ENCODE measurements around the gene NARS2. TPM values are rescaled to one million over a fixed set of nuclear protein-coding genes. Genes with fewer than 3 reads are reported as not detected.

NARS2 gene
- total and polyA plus RNA-seq, 10 of the 15 experiments (the other 5 are each of a cell fraction or from before 2014, with no cell fraction given) = 22.2 to 45.3 (median 36.3) TPM

GRCh38 chr11:78525720-78526119, 48.9 kb downstream of the NARS2 start (continued):
- TF ChIP-seq BMI1 (IDR thresholded peaks at IDR 0.05; ENCODE audit: borderline replicate concordance) (no peak), BCL11A (IDR thresholded peaks at IDR 0.05; ENCODE audit: low read depth, low read length) (no peak), PKNOX1 (IDR thresholded peaks at IDR 0.05) (no peak), YBX1 (IDR thresholded peaks at IDR 0.05) (no peak), NFYA (IDR thresholded peaks at IDR 0.05; ENCODE audit: borderline replicate concordance, low read depth, low read length) (no peak), SIX5 (IDR thresholded peaks at IDR 0.05; ENCODE audit: low read depth, low read length, severe bottlenecking) (no peak), RAD21 (IDR thresholded peaks at IDR 0.05; ENCODE audit: insufficient read depth, low read depth, low read length) (no peak)

GRCh38 chr11:78520230-78520629, 54.4 kb downstream of the NARS2 start:
- Histone ChIP-seq H3K4me1 (ENCODE audit: control insufficient read depth, insufficient read depth, low read length) (no peaks in the 10 kb centered on the region), H4K20me1 (ENCODE audit: control insufficient read depth, insufficient read depth) (no peaks in the 10 kb centered on the region), H2AFZ (ENCODE audit: control insufficient read depth, low read depth, low read length) (no peak overlapping the region), H3K27me3 (replicated peaks in 1 of 2; ENCODE audit: control insufficient read depth in 2 of 2, insufficient read depth in 2 of 2, low read length in 1 of 2) (no peaks in the 10 kb centered on the region), H3K9ac (ENCODE audit: control insufficient read depth, insufficient read depth, low read length) (no peak overlapping the region), H3K27ac (ENCODE audit: control insufficient read depth, insufficient read depth) (no peak overlapping the region), H3K9me3 (replicated peaks; ENCODE audit: control insufficient read depth, insufficient read depth, low read length) (no peaks in the 10 kb centered on the region), H3K4me2 (ENCODE audit: control insufficient read depth, insufficient read depth) (no peak overlapping the region), H3K4me3 (no peak overlapping the region), H3K36me3 (ENCODE audit: control insufficient read depth in 2 of 2, insufficient read depth in 2 of 2, low read length in 1 of 2) (no peaks in the 10 kb centered on the region), H3K79me2 (ENCODE audit: control insufficient read depth, insufficient read depth, low read length) (no peaks in the 10 kb centered on the region)
- SMC1A ChIA-PET (ENCODE audit: uncharacterized antibody, unreplicated experiment) = interaction anchor here (0.8 kb wide), 1 partner anchor 16 kb away, joined by 3 read pairs; no protein-coding TSS in a partner anchor
- TF ChIP-seq TBL1XR1 (IDR thresholded peaks at IDR 0.05; ENCODE audit: low read depth, low read length) (no peak), LARP7 (IDR thresholded peaks at IDR 0.05) (no peak), MYC (IDR thresholded peaks at IDR 0.05; ENCODE audit: insufficient read depth, insufficient read length, insufficient replicate concordance, low read length, severe bottlenecking) (no peak), MTA2 (IDR thresholded peaks at IDR 0.05; ENCODE audit: low read depth) (no peak), ASH2L (IDR thresholded peaks at IDR 0.05; ENCODE audit: borderline replicate concordance, low read depth) (no peak), ZBTB4 (CRISPR knock-in tag; IDR thresholded peaks at IDR 0.05) (no peak), YBX1 (IDR thresholded peaks at IDR 0.05) (no peak), ZBED1 (IDR thresholded peaks at IDR 0.05; ENCODE audit: borderline replicate concordance) (no peak), NKRF (conservative IDR thresholded peaks at IDR 0.05) (no peak)
- FAIRE-seq = no peak
- in situ Hi-C loops (cut with MboI) (no loop called here), intact Hi-C loops (cut with micrococcal nuclease; ENCODE audit: unreplicated experiment) (no loop called here)
- CTCF ChIA-PET = no interaction called here
- POLR2A ChIA-PET = interaction anchor here (0.6 to 0.7 kb wide), 4 partner anchors 40 to 650 kb away, joined by 3 to 8 read pairs (median 5); no protein-coding TSS in a partner anchor
- ATAC-seq = no peak
- 100% methylated on average over 1 of the region's 1 CpG for WGBS (ENCODE audit: insufficient coverage, insufficient replicate concordance, low lambda C conversion rate, missing lambda C conversion rate)
- no peak for DNase-seq (ENCODE audit: low read depth, low spot score)
- RAD21 ChIA-PET (ENCODE audit: unreplicated experiment) = no interaction called here
- no TSS peak for BruUV-seq (replicated peaks)
